ENCODE measurements around the gene S100Z. TPM values are rescaled to one million over a fixed set of nuclear protein-coding genes. Genes with fewer than 3 reads are reported as not detected.
"Not testable (repeated sequence)": the region's sequence is repeated elsewhere in the genome, so short reads cannot be mapped to it uniquely, and the experiment has no call there.

S100Z gene
- total RNA-seq, 1 donor from 2014 or later: not detected

DNA sequence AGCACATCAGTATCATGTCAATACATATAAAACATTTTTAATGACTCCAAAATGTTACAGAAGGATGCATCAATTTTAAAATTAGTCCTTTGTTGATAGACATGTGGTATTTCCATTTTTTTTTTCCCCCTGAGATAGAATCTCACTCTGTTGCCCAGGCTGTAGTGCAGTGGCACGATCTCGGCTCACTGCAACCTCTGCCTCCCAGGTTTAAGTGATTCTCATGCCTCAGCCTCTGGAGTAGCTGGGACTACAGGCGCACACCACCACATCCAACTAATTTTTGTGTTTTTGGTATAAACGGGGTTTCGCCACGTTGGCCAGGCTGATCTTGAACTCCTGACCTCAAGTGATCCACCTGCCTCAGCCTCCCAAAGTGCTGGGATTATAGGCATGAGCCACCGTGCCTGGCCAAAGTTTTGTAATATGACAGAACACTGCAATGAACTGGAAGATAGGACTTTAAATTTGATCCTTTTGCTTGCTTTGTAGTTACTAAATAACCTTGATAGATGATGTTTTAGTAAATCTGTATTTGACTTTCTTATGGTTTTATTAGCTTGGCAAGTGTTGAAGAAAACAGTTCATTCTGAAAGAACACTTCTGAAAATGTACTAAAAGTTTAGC is 27.6 kb upstream of the S100Z start:
- not testable (repeated sequence) for DNase-seq (ENCODE audit: low read depth in 2 of 2)

DNA sequence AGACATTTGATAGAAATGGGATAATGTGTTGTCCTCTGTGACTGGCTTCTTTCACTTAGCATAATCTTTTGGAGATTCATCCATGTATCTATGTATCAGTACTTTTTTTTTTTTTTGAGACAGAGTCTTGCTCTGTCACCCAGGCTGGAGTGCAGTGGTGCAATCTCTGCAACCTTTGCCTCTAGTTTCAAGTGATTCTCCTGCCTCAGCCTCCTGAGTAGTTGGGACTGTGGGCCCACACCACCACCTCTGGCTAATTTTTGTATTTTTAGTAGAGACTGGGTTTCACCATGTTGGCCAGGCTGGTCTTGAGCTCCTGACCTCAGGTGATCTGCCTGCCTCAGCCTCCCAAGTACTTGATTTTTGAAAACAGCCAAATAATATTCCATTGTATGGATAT is 23.4 kb upstream of the S100Z start:
- not testable (repeated sequence) for DNase-seq (ENCODE audit: low read depth in 2 of 2)

DNA sequence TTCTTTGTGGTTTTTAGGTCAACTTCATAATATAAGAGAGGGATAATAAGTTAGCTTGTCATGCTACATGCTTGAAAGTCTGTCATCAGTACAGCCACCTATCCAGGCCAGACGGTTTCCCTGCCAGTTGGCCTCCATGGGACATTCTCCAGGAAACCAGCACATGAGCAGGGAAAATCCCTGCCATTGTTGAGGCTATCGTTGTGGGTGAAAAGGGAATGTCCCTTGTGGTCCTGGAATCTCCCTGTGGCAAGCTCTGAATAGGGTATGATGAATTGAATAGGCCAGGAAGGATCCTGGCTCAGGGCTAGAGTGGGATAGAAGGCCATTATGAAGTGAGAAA is 18.7 kb upstream of the S100Z start:
- DNase-seq (ENCODE audit: low read depth in 2 of 2): peak; percentile 95 to 98

DNA sequence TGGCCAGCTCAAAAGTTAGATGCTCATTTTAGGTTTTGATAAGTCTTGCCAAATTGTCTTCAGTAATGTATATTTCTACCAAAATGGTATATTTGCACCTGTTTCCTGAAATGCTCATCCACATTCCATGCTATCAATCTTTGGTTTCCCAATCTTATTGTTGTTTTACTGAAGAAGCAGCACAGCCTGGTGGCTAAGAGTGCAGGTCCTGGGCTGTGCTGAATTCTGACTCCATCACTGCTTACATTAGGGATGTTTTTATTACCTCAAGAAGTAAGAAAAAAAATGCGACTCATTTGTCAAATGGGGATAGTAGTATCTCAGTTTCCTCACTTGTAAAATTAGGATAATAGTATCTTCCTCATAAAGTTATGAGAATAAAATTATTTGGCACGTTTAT is 13.6 kb upstream of the S100Z start:
- peak in 1 of 2 donors; percentile 36 for DNase-seq (ENCODE audit: low read depth in 2 of 2)

DNA sequence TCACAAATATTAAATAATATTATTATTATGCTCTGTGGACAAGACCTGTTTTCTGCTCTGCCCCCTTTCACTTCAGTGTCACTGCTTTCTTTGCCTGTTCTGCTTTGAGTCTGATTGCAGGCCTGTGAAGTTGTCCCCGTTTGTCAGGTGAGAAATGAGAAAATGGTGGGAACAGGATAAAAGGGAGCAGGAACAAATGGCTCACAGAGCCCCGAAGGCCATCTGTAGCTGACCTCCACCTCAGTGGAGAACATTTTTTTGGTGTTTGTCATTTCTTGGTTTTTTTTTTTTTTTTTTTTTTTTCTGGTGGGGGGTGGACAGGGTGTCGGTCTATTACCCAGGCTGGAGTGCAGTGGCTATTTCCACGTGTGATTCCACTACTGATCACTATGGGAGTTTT is 13.2 kb upstream of the S100Z start:
- DNase-seq (ENCODE audit: low read depth in 2 of 2): no peak

DNA sequence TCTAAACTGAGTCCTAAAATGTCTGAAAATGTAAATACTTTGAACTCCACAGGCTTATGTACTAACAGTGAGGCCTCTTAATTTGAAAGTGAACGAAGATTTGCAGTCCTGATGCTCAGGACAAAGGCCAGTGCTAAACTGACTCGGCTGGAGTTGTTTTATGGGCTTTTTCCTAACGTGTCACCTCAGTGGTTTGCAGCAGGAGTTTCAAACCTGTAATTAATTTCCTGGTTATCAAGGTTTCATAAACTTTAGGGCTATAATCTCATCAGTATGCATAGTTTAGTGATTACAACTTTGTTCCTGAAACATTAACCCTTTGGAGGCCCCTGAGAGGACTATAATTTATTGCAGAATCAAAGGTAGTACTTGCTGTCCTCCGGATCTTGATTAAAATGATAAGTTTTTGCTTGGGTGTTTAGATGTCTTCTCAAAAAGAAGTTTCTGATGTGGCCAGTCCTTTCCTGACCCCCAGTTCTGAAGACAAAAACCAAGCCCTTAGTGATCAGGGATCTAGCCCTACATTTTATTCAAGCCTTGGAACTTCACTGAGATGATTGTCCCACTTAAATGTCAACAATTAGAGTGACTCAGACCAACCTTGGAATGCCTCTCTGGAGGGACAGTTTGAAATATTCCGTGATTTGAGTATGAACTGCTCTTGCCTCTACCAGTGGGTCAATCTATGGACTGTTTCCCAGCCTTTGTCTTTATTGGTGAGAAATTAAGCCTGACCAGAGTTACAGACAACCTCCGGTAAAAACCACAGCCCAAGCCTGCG is 11.1 kb upstream of the S100Z start:
- DNase-seq (ENCODE audit: low read depth in 2 of 2): peak in 1 of 2 donors; percentile 34

DNA sequence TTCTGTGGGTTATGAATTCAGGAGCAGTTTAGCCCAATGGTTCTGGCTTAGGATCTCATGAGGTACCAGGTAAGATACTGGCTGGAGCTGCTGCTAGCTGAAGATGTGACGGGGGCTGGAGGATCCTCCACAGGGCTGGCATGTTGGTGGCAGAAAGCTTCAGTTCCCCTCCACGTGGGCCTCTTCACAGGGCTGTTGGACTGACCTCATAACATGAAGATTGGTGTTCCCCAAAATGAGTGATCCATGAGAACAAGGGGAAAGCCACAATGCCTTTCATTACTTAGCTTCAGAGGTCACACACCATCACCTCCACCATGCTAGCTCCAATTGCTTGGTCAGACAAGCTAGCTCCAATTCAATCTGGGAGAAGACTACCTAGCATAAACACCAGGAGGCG is 8.5 kb upstream of the S100Z start:
- DNase-seq (ENCODE audit: low read depth in 2 of 2): no peak

DNA sequence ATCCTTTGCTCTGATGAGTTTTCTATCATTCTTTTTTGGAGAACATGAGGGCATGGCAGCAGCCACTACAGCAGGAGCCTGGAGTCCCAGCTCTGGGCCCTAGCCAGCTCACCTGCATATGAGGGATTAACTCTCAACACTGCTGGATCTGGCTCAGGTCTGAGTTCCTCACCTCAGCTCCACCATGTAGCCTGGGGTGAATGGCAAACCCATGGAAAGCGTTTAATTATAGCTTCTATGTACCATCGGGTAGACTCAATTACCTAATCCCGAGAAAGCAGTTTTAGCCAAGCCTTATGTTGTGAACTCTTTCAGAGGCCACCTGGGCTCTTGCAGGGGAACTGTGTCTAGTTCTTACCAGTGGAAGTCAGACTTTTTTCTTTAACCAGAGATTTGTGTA is 3.9 kb upstream of the S100Z start:
- DNase-seq (ENCODE audit: low read depth in 2 of 2): no peak

DNA sequence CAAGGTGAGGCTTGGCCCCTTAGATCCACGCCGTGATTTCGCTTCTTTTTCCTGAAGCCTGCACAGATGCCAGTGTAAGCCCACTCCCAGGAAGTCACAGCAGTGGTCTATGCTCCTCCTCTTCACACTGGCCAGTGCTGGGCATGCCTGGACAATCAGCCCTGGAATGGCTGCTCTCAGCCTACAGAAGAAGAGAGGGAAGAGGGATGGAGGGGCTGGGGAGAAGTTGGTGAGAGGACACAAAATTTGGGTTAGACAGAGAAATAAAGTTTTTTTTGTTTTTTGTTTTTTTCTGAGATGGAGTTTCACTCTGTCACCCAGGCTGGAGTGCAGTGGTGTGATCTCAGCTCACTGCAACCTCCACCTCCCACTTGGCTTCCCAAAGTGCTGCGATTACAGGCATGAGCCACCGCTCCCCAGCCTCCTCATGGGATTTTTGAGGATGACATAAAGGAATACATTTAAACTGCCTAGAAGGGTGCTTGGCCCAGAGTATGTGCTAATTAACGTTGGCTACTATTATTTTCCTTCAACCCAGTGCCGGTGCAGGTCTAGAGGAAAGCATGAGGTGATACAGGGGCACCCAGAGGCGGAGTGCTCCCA is 830 bp downstream of the S100Z start:
- DNase-seq (ENCODE audit: low read depth in 2 of 2): no peak

DNA sequence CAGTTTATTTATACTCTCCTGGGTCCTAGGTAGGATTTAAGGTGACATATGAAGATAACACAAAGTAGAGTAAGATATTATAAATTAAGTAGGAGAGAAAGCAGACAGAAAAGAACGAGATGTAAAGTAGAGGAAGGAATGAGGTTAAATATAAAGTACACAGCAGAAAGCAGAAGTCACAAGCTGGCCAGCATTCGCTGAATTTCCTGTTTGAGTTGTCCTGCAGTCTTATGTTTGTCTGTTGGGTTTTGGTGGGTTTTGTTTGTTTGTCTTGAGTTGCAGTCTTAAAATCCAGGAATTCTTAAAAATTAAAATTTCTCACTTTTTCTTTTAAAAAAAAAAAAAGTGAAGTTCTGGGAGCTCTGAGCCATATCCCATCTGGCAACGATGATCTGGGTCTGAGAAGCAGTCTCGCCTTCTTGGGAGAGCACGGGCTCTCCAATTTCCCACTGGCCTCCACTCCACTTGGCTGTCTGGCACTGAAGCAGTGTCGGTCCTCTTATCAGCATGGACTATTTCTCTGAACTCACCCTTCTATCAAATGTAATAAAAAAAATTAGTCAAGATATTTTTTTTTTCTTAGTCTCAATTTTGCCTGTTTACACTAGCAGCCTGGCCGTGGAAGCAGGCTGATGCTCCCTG is 2.0 kb downstream of the S100Z start:
- no peak for DNase-seq (ENCODE audit: low read depth in 2 of 2)

DNA sequence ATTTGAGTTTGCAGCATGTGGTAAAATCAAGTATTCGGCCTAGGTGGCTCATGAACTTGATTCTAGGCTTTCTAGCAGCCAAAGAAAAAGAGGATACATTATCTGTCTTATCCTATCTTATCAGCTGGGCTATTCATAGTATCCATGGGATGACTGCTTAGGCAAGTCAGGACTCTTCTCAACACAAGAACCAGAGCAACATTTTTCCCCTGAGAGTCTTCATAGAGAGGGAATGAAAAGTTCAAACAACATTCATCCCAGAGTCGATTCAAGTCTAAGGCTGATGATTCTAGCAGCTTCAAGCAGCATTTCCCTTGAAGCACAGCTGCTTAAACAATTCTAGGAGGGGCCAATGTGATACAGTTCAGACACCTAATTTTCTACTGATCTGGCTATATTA is 3.0 kb downstream of the S100Z start:
- DNase-seq (ENCODE audit: low read depth in 2 of 2): no peak

DNA sequence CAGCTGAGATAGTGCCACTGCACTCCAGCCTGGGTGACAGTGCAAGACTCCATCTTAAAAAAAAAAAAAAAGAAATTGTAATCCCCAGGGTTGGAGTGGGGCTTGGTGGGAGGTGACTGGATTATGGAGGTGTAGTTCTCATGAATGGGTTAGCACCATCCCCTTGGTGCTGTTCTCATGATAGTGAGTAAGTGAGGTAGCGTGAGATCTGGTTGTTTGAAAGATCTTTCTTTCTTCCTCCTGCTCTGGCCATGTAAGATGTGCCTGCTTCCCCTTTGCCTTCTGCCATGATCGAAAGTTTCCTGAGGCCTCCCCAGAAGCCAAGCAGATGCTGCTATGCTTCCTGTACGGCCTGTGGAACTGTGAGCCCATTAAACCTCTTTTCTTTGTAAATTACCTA is 3.9 kb downstream of the S100Z start:
- not testable (repeated sequence) for DNase-seq (ENCODE audit: low read depth in 2 of 2)

DNA sequence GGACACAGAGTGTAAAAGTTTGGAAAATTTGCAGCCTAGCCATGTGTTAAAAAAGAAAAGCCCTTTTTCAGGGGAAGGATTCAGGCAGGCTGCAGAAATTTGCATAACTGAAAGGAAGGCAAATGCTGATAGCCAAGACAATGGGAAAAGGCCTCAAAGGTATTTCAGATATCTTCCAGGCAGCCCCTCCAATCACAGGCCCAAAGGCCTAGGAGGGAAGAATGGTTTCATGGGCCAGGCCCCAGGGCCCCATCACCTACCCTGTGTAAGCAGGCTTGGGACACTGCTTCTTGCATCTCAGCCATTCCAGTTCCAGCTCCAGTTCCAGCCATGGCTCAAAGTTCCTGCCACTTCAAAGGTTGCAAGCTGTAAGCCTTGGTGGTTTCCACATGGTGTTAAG is 4.8 kb downstream of the S100Z start:
- DNase-seq (ENCODE audit: low read depth in 2 of 2): no peak

DNA sequence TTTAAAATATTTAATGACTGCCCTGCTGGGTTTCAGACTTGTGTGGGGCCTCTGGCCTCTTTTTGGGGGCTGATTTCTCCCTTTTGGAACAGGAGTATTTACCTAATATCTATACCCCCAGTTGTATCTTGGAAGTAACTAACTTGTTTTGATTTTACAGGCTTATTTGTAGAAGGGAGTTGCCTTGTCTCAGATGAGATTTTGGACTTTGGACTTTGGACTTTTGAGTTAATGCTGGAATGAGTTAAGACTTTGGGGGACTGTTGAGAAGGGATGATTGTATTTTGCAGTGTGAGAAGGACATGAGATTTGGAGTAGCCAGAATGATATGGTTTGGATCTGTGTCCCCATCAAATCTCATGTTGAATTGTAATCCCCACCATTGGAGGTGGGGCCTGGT is 5.7 kb downstream of the S100Z start:
- not testable (repeated sequence) for DNase-seq (ENCODE audit: low read depth in 2 of 2)

DNA sequence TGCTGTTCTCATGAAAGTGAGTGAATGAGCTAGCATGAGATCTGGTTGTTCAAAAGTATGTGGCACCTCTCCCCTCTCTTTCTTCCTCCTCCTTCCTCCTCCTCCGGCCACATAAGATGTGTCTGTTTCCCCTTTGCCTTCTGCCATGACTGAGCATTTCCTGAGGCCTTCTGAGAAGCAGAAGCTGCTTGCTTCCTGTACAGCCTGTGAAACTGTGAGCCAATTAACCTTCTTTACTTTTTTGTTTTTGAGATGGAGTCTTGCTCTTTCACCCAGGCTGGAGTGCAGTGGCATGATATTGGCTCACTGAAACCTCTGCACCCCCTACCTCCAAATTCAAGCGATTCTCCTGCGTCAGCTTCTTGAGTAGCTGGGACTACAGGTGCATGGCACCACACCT is 6.1 kb downstream of the S100Z start:
- peak in 1 of 2 donors; percentile 42 for DNase-seq (ENCODE audit: low read depth in 2 of 2)

DNA sequence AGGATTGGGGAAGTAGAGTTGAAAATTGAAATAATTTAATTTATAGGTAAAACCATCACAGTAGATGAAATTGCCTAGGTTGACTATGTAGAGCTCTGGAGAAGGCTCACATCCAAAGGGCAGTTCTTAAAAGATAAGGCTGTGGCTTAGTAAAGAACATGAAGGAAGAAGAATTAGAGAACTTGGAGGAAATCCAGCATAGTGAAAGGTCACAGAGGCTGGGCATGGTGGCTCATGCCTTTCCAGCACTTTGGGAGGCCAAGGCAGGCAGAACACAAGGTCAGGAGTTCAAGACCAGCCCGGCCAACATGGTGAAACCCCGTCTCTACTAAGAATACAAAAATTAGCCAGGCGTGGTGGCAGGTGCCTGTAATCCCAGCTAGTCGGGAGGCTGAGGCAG is 7.0 kb downstream of the S100Z start:
- DNase-seq (ENCODE audit: low read depth in 2 of 2): not testable (repeated sequence)

DNA sequence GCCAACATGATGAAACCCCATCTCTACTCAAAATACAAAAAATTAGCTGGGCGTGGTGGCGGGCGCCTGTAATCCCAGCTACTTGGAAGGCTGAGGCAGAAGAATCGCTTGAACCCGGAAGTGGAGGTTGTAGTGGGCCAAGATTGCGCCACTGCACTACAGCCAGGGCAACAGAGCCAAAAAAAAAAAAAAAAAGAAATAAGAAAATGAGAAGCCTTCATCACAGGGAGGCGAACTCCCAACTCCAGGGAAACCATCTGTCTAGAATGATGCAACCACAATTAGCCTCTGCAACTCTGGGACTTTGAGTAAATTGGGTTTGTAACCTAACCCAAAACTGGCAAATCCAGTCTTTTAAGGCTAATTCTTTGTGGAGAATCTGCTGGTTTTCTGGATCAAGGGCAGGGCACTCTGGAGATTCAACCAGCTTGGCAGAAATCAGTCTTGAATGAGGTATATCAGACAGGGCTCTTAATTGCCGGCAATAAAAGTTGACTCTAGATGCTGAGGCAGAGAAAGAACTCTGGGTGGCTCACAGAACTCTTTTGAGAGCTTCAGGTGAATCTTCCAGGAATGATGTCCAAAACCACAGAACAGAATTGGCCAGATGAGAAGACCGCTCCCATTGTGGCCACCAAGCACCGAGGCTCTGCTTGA is 9.9 kb downstream of the S100Z start:
- no peak for DNase-seq (ENCODE audit: low read depth in 2 of 2)

DNA sequence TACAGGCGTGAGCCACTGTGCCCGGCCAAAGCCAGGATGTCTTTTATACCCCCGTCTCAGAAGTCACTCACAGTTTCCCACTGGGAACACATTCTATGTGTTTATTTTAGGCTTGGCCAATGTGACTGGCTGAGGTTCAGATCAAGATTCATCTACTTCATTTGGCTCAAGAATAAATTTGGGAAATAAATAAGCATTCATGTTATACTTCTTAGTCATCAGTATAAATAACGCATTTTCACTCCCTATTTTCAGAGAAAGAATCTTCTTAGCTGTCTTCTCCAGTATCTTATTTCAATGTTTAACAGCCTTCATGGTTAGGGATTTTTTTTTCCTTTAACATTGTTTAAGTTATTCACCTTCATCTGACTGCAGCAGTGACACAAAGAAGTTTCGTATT is 11.8 kb downstream of the S100Z start:
- DNase-seq (ENCODE audit: low read depth in 2 of 2): no peak

DNA sequence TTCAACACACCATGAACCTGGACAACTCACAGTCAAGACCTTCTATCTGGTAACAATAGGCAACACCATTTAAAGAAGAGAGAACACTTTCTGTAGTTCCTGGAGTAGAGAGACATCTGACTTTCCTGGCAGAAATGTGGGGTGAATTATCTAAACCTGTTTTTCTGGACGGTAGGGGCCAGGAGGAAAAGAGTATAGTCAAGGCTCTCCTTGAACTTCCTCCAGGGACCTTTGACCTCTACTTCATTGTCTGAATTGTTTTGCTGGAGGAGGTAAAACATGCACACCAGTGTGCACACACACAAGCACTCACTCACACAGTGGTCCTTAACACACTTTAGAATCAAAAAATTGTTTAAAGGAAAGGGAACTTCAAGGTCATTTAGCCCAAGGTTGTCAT is 13.2 kb downstream of the S100Z start:
- no peak for DNase-seq (ENCODE audit: low read depth in 2 of 2)

DNA sequence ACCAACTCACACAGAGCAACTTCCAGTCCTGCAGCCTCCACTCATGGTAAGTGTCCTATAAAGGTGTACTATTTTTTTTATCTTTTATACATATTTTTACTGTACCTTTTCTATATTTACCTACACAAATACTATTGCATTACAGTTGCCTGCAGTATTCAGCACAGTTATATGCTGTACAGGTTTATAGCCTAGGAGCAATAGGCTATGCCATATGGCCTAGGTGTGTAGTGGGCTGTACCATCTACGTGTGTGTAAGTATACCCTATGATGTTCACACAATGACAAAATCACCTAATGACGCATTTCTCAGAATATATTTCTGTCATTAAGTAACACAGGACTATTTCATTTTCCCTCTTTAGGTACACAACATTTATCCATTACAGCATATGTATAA is 16.7 kb downstream of the S100Z start:
- DNase-seq (ENCODE audit: low read depth in 2 of 2): no peak

DNA sequence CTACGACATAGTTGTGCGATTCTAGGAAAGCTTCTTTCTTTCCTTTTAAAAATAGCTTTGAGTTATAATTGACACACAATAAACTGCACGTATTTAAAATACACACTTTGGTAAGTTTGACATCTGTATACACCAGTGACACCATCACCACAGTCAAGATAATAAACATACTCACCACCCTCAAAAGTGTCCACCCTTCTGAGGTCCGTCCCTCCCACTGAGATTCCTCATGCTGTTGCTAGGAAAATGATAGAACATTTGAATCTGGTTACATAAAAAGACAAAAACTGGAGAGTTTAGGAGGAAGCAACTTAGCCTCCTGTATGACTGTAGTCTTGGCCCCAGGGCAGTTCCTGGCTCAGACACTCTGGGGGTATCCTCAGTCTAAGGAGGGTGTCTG is 17.2 kb downstream of the S100Z start:
- DNase-seq (ENCODE audit: low read depth in 2 of 2): no peak
